DMS153 treated with DMSO at 0.1 percent for 48 hours (cell line): Measurements from ENCODE around the gene PPDPF.
"Not testable (repeated sequence)": the region's sequence is repeated elsewhere in the genome, so short reads cannot be mapped to it uniquely, and the experiment has no call there.

Experiments used
- DNase-seq: peaks from one replicate; lab custom pipeline; 2025; ENCODE audit not compliant: unreplicated experiment; lab: John Stamatoyannopoulos, UW

Gene PPDPF

DNA sequence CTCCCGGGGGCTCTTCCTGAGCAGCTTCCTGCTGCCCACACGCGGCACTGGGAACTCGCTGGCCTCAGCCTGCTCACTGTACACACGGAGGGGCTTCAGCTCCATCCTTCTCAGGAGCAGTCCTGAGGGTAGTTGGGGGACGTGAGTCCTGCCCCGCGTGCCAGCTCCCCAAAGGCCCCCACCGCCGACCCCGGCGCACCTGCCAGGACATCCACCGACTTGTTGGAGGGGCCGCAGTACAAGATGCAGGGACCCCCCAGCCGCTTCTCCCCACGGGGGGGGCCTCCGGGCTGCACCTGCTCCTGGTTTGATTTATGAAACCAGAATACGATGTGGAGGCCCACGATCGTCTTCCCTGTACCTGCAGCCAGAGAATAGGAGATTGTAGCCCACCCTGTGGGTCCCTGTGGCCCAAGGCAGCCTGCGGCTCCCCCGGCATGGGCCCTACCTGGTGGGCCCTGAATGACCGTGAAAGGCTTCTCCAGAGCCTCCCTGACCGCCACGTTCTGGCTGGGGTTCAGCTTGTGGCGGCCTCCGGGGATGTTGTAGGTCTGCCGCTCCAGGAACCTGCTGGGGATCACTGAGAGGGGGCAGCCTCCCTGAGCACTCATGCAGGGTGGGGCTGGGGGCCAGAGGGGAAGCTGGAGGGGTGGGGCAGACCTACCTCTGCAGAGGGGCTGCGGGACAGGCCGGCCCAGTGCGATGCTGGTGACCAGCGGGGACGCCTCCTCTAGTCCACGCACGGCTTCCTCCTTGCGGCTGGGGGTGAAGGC is 41.2 kb downstream of the PPDPF start:
- no peak for DNase-seq

DNA sequence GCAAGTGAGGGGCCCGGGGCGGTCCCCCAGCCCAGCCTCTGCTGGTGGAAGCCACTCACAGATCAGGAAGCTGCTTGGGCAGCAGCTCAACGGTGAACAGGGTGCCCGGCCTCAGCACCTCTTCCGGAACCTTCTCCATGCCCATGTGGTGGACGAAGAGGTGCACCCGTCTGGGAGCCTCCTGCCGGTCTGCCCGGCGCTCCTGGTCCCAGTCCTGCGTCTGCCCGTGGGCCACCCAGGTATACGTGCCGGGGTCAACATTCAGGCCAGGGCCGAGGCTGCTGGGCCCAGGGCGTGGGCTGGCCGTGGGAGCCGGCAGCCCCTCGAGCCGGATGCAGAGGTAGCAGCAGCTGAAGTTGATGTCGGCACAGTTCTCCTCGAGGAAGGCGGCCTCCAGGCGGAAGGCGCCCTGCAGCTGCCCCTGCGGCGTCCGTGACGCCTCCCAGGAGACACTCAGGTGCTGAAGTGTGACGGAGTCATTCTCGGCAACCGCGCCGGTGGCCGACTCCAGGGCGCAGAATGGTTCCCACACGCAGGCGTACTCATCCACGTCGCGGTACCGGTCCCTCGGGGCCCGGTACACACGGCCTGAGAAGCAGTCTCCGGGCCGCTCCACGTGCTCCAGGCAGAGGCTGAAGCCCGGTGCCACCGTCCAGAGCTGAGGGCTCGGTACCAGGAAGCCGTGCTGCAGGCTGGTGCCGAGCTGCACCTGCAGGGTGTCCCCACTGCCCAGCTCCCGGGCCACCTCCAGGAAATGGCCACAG is 42.1 kb downstream of the PPDPF start:
- DNase-seq: no peak

DNA sequence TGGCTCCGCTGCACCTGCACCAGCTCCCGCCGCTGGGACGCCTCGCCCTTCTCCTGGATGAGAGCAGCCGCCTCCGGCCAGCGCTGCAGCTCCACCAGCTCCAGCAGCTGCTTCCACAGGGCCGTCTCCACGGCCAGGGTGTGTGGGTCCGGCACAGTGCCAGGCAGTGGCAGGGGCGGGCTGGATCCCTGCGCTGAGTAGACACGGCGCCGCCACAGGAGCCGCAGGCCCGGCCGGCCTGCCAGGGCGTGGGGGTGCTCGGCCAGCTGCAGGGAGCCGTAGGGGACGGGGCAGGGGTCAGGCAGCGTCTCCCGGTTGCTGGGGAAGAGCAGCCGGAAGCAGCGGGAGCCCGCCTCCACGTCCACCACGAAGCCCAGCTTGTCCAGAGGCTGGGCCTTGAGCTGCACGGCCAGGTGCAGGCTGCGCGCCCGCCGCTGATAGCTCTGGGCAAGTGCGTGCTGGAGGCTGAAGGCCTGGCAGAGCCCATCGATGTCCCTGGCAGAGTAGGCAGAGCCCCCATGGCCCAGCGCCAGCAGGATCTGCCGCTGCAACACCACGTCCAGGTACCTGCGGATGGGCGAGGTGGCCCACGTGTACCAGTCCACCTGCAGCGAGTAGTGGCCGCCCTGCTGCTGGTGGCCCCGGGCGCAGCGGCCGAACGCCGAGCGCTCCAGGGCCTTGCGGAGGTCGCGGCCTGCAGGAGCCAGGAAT is 42.8 kb downstream of the PPDPF start:
- DNase-seq: no peak

DNA sequence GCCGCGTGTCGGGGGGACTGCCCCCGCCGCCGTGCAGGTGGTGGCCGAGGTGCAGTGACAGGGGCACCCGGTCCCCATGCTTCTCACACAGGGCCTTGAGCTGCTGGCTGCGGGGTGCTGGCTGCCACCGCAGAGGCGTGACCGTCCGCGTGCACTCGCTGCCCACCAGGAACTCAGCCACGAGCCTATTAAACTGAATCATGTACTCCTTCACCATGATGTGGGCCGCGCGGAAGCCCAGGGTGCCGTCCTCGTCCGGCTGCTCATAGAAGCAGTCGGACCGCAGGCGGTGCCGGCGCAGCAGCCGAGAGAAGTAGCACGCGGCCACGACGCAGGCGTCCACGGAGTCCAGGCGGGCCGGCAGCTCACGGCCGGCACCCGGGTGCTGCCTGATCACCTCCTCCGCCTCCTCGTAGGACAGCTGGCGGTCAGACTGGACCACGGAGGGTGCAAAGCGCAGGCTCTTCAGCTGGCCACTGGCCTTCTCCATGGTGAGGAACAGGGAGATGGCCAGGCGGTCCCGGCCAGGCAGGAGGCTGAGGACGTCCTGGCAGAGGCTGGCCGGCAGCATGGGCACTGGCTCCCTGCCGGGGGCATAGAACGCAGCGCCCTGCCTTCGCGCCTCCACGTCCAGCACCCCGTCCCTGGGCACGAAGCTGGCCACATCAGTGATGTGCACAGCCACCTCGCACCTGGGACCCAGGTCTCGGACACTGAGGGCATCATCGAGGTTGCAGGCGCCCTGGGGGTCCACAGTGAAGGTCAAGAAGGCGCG is 43.7 kb downstream of the PPDPF start:
- no peak for DNase-seq

DNA sequence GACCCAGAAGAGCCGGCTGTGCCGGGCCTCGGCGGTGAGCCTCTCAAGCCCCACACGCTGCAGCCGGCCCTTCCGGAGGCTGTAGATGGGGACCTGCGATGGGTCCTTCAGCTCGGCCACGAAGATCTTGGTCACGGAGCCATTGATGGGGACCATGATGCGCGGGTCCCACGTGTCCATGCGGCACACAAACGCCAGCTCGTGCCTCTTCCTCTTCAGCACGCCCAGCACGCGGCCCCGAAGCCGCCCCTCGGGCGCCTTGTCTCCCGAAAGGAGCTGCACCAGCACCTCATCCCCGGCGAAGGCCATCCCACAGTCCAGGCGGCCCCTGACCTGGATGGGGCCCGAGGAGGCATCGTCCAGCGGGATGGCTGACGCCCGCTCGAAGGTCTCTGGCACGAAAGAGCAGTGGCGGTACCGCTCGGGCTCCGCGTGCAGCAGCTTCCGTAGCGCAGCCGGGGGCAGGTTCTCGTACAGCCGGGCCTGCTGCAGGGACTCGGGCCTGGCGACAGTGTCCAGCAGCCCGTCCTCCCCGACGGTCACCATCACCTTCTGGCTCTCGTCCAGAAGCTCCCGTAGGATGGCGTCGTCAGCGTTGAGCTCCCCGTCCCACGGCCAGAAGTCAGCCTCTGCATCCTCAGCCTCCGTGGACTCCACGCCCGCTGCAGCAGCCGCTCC is 44.6 kb downstream of the PPDPF start:
- no peak for DNase-seq

DNA sequence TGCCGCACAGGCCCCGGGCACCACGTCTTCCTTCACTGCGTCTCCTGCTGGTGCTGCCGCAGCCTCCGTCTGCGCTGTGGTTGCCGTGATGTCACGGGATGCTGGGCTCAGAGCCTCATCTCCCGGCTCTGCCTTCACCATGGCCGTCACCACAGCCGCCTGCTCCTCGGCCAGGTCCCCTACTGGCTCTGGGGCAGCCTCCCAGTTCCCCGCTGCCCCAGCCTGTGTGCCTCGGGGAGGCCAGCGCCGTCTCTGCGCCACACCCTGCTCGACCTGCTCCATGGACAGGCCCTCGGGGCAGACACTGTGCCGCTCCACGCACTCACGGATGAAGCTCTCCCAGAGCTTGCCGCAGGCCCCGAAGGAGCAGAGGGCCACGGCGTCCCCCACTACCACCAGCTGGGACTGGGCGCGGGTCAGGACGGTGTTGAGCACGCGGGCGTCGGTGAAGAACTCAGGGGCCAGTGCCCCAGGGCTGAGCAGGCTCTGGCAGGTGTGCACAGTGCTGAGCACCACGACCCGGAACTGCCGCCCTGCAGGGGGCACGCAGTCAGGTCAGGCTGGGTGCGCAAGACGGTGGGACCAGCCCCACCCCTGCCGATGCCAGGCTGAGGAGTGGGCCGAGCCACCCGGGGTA is 45.3 kb downstream of the PPDPF start:
- no peak for DNase-seq

DNA sequence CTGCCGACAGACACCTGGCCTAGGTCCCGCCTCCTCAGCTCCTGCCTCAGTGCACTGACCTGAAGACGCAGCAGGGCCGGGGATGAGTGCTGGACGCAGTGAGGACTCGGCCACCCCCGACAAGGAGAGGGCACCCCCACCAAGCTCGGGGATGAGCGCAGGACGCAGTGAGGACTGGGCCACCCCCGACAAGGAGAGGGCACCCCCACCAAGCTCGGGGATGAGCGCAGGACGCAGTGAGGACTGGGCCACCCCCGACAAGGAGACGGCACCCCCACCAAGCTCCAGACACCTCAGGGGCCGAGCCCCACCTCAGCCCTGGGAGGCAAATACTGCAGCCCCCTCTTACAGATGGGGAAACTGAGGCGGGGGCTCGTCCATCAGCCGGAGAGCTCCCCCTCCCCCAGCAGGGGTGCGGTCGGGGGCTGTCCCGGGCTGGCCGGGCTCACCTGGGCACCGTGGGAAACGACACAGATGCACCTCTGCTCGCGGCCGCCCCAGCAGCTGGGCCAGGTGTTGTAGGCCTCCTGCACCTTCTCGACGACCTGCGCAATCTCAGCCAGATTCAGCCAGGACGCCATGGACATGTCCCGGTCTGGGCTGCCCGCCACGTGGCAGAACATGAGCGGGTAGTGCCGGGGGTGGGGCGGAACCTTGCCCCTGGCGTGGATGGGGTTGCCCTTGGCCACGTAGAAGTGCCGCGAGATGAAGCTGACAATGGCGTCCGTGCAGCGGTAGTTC is 46.0 kb downstream of the PPDPF start:
- DNase-seq: no peak

DNA sequence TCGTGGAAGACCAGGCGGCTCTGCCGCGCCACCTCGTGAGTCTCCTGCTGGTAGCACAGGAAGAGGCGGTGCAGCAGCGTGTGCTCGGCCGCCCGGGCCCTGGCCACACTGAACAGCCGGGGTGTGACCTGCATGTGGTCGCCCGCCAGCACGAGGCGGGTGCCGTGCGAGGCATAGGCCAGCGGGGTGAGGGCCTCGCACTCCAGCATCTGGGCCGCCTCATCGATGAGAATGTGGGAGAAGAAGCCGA is 46.5 kb downstream of the PPDPF start:
- DNase-seq: no peak

DNA sequence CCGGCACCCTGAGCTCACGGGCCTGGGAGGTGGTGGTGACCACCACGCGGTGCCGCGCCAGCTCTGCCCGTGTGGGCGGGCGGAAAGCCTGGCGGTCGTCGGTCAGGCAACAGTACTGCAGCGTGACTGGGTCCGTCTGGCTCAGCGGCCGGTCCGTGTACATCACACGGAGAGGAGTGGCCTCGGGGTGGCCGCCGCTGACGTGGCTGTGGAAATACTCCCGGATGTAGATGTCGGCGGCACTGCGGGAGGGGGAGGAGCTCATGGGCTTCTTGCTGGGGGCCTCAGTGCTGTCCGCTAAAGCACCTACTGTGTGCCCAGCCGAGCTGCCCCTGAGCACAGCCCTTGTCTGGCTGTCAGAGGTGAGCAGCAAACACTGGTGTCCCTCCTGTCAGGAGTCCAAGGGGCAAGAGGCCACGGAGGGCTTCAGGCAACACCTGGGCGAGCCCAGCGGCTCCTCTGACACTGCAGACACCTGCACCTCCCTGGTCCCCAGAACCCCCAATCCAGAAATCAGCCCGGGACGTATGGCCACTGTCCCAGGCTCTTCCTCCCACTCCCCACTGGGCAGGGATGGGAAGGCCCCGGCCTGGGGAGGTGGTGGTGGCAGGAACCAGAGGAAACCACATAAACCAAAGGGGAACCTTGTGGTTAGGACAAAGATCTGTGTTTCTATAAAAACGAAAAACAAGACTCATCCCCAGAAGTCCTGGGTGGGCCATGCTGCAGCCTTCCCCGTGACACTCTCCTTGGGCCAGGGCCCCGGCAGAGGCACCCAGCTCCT is 47.0 kb downstream of the PPDPF start:
- no peak for DNase-seq

DNA sequence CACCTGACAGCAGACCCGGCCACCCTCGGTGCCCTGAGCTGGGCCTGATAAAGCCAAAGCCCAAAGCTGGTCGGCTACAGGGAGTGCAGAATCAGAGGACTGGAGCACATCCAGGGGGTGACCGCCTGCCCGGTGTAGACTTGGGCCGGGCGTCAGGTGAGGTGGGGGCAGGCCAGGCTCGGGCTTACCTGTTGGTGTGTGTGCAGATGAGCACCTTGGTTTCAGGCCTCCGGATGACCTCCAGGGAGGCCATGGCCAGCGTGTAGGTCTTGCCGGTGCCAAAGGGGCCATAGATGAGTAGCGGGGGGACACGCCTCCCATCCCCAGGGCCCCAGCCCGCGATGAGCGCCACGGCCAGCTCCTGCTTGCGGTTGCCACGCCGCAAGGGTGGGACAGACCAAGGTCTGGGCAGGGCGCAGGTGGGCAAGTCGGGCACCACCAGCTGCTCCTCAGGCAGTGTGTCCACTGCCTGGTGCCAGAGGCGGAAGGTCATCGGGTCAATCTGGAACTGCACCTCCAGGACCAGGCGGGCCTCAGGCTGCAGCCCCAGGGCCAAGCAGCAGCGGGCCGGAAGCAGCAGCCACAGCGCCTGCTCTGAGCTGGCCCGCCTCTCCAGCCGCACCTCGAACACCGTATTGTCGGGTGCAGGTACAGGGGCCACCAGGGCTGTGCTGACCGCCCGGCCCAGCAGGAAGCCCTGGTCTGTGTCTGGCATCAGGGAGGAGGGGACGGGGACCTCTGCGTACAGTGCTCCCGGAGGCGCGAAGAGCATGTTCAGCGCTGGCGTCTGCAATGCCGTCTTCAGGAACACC is 47.8 kb downstream of the PPDPF start:
- no peak for DNase-seq

DNA sequence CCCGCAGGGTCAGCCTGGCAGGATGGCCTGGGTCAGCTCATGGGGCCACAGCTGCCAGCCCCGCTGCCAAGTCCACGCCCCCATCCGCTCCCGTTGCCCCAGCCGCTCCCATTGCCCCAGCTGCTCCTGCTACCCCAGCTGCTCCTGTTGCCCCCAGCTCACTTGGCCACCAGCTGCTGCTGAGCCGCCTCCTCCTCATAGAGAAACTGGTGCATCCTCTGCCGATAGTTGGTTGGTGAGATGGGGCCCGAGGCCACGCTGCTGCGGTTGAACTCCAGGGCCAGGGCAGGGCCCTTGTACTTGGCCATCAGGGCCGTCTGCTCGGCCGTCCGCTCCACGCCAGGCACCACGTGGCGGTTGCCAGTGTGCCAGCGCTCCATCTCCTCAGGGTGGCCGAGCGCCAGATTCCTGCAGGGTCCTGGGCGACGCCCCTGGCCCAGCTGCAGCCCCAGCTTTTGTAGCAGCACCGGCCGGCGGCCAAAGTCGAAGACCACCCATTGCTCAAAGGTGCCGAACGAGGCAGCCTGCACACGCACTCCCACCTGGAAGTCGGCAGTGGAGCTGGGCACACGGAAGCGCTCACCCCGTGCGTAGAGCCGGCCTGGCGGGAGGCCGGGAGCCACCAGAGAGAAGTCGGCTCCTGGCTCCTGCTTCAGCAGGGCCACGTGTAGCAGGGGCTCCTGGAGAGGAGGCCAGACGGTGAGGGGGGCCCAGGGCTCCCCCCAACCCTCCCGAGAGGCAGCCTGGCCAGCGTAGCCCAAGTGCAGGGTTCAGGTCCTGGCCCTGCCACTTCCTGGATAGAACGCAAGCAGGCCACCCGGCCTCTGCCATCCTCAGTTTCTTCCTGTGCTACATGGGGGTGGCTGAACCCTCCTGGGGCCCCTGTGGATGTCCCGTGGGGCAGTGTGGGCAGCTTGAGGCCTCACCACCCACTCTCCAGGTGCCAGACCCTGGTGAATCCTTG is 48.7 kb downstream of the PPDPF start:
- DNase-seq: no peak

DNA sequence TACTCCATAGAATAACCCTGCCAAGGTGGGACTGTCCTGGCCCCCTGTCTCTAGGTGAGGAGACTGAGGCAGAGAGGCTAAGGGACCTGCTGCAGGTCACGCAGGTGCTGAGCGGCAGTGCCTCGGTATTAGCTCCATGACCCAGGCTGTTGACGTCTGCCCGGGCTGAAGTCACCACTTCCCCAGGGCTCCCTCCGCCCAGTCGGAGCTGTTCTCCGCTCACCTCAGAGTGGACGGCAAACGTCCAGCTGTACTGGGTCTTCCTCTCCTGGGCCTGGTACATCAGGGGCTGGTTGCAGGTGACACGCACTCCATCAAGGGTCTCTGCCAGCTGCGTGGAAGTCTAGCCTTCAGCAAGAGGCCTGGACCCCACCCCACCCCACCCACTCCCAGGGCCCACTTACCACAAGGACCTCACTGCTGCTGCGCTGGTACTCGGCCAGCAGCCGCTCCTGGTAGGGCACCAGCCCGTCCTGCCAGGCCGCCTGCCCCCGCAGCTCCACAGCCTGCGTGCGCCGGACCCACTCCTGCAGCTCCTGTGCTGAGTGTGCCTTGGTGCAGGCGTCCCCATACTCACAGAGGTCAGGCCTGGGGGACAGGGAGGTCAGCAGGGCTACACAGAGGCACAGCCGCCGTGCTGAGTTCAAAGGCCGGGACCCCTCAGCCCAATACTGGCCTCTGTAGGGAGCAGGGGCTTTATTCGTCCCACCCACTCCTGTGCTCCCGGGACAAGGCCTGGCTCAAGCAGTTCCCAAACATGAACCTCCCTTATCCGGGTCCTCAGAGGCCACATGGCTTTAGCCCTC is 49.9 kb downstream of the PPDPF start:
- DNase-seq: no peak

DNA sequence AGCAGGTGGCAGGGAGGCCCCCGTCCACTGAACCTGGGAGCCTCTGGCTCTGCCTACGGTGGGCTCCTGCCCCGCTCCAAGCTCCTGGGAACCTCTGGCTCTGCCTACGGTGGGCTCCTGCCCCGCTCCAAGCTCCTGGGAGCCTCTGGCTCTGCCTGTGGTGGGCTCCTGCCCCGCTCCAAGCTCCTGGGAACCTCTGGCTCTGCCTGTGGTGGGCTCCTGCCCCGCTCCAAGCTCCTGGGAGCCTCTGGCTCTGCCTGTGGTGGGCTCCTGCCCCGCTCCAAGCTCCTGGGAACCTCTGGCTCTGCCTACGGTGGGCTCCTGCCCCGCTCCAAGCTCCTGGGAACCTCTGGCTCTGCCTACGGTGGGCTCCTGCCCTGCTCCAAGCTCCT is 50.5 kb downstream of the PPDPF start:
- DNase-seq: not testable (repeated sequence)
